GM21526 (cell line): ENCODE measurements around the gene TDRD9.
"Not testable (repeated sequence)": the region's sequence is repeated elsewhere in the genome, so short reads cannot be mapped to it uniquely, and the experiment has no call there.

Source experiments
- ATAC-seq: cut with Tn5 transposase; IDR thresholded peaks from one replicate; pipeline ENCODE4 v1.9.1; 2021; ENCODE audit warnings: moderate library complexity; ENCODE audit not compliant: unreplicated experiment, low FRiP score

Gene TDRD9

DNA sequence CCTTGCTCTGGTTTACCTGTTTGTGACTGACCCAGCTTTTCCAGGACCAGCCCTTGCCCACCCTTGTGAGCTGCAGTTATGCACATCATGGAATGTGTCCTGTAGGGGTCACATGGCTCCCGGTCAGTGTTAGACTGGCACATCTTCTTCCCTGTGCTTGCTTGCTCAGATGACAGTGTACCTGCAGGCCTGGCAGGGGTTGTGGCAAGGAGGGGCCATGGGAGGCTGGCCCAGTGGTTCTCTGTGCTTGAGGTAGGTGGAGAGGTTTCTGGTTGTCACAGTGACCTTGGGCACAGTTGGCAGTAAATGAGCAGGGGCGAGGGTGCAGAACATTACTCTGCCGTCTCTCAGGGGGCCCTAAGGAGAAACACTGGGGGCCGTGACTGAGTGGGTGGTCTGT lies 41.7 kb downstream of the TDRD9 start:
- no peak for ATAC-seq

DNA sequence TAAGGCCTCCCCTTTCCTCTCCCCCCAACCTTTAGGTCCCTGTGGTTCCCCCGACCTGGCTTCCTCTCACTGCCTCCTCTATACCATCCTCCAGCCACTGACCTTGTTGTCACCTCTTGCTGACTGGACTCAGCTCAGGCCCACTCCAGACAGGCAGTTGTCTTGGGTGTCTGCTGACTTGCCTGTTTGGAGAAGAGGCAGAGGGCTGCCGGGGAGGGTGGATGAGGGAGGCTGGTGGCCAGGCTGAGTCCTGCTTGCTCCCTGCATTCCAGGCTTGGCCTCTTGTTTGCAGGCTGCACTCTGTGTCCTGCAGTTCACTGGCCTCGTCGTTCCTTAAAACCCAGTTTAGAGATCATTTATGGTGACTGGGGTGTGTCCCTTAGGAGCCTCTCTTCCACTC lies 45.1 kb downstream of the TDRD9 start:
- no peak for ATAC-seq

DNA sequence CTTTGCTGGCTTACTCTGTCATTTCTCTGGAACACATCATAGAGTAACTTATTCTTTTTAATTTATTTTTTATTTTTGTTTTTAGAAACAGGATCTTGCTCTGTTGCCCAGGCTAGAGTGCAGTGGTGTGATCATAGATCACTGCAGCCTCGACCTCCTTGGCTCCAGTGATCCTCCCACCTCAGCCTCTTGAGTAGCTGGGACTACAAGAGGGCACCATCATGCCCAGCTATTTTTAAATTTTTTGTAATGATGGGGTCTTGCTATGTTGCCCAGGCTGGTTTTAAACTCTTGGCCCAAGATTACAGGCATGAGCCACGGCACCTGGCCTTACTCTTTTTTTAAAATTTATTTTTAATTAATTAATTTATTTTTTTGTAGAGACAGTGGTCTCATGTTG lies 46.3 kb downstream of the TDRD9 start:
- ATAC-seq, result no peak

DNA sequence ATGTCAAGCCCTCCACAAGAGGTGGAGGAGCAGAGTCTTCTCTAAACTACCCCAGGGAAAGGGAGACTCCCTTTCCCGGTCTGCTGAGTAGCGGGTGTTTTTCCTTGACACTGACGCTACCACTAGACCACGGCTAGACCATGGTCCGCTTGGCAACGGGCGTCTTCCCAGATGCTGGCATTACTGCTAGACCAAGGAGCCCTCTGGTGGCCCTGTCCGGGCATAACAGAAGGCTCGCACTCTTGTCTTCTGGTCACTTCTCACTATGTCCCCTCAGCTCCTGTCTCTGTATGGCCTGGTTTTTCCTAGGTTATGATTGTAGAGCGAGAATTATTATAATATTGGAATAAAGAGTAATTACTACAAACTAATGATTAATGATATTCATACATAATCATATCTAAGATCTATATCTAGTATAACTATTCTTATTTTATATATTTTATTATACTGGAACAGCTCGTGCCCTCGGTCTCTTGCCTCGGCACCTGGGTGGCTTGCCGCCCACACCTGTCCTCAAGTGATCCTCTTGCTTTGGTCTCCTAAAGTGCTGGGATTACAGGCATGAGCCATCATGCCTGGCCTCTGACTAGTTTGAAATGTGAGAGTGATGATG lies 52.5 kb downstream of the TDRD9 start:
- not testable (repeated sequence) for ATAC-seq

DNA sequence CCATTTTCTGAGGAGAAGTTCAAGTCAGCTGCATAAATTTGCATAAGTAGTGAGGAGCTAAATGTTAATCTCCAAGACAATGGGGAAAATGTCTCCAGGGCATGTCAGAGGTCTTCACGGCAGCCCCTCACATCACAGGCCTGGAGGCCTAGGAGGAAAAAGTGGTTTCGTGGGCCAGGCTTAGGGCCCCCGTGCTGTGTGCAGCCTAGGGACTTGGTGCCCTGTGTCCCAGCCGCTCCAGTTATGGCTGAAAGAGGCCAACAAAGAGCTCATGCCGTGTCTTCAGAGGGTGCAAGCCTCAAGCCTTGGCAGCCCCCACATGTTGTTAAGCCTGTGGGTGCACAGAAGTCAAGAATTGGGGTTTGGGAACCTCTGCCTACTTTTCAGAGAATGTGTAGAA lies 55.9 kb downstream of the TDRD9 start:
- ATAC-seq, result no peak

DNA sequence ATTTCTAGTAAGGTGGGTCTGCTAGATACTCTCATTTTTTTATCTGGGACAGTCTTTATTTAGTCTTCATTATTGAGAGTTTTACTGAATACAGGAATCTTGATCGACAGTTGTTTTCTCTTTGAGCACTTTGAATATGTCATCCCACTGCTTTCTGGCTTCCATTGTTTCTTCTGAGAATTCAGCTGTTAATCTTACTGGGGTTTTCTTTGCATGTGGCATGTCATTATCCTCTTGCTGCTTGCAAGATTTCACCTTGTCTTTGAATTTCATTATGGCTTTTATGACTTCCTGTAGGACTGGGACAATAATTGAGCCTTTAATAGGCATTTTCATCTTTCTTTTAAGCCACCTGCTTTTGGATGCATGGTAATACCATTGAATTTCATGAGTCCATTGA lies 60.8 kb downstream of the TDRD9 start:
- ATAC-seq, result no peak

DNA sequence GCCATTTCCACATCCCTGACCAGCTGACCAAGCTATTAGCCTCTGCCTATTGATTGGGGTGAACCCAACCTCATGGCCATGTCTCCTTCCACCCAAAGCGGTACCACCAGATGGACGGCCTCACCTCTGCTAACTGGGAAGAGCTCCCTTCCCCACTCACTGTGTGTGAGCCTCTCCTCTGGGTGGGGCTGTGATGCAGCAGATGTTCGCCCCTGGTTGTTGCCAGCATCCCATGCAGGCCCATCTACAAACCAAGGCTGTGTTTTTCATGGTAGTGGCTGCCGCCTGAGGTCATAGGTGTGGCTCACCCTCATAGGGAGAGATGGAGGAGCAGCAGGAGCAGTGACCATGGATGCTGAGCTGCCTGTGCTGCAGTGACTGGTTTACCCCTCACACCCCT lies 61.7 kb downstream of the TDRD9 start:
- ATAC-seq, result no peak

DNA sequence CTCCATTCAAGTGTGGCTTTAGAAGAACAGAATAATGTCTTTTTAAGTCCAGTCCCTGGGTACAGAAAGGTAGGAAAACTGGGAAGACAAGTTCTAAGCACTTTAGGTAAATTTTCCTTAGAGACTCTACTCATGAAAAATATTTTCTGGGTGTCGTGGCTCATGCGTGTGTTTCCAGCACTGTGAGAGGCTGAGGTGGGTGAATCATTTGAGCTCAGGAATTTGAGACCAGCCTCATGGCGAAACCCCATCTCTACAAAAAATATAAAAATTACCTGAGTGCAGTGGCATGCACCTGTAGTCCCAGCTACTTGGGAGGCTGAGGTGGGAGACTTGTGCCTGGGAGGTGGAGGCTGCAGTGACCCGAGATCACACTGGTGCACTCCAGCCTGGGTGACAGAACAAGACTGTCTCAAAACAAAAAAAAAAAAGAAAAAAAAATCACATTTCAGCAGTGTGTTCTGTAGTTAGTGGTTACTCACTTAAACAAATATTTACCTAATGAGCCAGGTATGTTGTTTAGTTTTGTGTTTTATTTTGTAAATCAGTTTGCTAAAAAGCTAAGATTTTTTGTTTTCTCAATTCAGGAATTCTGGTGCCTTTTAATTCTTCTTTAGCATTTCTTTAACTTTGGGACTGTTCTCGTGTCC lies 66.4 kb downstream of the TDRD9 start:
- ATAC-seq, result no peak

DNA sequence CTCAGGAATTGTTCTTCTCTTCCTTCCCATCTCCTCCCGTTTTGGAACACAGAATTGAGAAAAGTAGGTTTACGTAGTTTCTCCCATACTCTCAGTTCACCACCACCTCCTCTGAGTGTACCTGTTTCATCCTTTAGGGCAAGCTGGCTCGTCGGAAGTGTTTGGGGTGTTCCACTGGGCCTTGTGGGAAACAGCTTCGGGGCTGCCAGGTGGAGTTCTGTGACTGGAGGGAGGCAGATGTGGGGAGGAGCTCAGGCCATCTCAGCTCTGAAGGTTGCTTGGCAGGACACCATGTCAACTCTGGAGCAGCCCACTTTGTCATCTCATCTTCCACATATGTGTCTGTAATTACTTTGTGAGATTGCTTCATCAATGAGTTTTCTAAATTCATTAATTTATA lies 67.6 kb downstream of the TDRD9 start:
- no peak for ATAC-seq

DNA sequence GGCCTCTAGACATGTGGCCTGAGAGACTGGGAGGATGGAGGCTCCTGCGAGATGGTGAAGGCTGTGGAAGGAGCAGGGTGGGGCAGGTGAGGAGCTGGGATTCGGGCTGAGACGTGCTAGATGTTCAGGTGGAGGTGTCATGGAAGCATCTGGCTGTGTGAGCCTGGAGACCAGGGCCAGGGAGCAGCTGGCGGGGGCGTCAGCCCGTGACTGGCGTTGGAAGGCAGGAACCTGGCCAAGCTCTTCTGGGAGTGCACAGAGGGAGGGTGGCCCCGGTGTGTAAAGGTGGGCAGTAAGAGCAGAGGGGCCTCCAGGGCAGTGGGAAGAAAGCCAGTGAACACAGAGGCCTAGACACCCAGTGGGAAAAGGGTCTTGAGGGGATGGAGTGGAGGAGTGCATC lies 69.1 kb downstream of the TDRD9 start:
- no peak for ATAC-seq

DNA sequence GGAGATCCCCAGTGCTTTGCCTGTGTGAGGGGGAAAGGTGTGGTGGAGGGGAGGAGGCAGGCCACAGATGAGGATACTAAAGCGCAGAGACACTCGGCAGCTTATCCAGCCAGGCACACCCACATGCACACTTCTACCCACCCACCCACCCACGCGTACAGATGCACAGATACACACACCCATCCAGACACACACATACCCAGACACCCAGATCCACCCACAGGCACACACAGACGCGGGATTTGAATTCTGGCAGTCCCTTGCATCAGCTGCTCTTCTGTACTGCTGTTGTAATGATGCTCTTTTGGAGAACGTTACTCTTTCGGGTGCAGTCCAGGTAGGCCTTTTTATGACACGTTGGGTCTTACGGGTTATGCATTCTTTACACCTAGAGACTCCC lies 69.8 kb downstream of the TDRD9 start:
- ATAC-seq, result no peak

DNA sequence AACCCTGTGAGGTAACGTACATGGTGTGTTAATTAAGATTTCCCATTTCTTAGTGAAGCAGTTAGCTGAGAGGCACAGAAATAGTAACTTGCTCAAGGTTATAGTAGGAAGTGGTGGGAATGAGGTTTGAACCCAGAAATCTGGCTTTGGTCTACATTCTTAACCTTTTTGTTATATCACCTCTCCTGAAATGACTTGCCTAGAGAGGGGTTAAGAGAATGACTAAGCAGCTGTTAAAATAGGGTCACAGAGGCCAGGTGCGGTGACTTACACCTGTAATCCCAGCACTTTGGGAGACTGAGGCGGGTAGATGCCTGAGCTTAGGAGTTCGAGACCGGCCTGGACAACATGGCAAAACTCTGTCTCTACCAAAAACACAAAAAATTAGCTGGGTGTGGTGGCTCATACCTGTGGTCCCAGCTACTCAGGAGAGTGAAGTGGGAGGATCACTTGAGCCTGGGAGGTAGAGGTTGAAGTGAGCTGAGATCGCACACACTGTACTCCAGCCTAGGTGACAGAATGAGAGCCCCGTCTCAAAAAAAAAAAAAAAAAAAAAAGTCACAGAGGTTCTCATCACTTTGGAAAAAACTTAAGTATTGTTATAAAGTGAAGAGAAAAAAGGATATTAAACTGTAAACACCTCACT lies 71.7 kb downstream of the TDRD9 start:
- no peak for ATAC-seq

DNA sequence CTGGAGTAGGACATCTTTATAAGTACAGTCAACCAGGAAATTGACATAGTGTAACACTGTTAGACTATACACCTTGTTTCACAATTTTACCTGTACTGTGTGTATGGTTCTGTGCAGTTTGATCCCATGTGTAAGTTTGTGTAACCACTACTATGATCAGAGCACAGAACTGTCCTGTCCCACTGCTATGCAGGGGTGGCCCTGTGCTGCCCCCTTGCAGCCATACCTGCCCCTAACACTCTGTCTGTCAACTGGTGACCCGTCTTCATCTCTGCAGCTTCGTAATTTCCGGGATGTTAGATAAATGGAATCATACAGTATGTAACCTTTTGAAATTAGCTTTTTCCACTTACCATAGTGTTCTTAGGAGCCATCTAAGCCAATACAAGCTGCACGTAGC lies 72.7 kb downstream of the TDRD9 start:
- no peak for ATAC-seq

DNA sequence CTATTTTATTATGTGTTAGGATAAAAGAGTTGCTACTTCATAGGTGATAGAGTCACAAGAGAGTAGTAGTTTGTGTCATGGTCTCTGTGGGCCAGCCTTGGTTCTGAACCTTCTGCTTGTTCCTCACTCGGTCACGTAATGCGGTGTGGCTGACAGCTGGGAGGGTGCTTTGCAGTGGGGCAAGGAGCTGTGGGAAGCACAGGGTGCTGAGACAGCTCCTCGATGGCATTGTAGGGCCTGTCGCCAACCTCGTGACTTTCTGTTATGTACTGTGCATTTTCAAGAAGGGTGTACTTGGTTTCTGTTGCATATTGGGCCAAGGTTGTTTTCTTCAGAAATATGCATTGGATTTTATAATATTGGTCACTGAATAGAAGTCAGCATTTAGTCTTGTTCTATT lies 75.4 kb downstream of the TDRD9 start:
- no peak for ATAC-seq

DNA sequence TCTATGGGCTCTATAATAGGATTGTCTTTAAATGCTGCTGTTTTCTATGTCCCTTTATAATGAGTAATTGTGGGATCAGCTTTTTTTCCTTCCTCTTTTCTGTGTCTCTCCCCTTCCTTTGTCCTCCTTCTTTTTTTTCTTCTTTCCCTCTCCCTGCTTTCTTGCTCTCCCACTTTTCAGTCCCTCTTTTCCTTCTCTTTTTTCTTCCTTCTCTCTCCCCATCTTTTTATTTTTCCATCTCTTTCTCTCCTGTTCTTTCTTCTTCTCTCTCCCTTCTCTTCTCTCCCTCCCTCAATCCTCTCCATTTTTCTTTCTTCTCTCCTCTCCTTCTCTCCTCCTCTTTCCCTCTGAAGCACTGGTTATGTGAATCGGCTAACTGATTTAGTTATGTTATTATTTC lies 76.6 kb downstream of the TDRD9 start:
- no peak for ATAC-seq

DNA sequence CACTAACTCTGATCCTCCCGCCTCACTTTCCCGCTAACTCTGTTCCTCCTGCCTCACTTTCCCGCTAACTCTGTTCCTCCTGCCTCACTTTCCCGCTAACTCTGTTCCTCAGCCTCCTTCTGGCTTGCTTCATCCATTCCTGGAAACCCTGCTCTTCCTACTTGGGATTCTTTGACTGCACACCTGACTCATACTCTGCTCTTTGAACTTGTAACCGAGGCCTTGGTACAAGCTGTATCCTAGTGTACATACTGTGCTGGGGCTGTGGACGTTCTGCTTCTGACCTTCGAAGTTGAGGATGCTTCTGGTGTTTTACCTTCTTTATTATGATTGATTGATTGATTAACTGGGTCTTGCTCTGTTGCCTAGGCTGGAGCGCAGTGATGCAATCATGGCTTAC lies 77.2 kb downstream of the TDRD9 start:
- no peak for ATAC-seq

DNA sequence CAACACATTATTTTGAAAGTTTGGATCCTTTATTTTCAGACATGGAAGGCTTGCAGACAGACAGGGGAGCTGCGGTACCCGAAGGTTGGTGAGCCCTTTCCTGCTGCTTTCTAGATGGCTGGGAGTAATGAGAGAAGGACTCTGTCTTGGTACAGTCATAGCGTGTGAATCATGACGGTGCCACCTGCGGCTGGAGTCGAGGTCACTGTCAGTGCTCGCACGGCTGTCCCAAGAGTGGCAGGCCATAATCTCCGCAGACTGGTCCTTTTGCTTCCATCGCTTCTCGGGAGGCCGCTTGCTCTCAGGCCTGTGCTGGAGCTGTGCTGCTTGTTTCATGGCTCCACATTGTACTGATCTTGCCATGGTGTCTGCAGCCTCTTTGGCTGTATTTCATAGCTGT lies 78.9 kb downstream of the TDRD9 start:
- ATAC-seq, result no peak

DNA sequence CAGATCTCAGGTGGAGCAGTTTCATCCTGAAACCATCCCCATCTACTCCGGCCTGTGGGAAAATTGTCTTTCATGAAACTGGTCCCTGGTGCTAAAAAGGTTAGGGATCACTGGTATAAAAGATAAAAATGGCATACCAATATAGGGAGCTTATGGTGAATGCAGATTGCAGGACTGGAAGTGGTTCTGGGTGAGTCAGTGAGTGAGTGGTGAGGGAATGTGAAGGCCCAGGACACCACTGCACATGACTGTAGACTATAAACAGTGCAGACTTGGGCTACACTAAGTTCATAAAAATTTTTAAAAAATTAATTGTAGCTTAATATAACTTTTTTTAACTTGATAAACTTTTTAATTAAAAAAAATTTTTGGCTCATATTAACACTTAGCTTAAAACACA lies 81.0 kb downstream of the TDRD9 start:
- ATAC-seq, result no peak

DNA sequence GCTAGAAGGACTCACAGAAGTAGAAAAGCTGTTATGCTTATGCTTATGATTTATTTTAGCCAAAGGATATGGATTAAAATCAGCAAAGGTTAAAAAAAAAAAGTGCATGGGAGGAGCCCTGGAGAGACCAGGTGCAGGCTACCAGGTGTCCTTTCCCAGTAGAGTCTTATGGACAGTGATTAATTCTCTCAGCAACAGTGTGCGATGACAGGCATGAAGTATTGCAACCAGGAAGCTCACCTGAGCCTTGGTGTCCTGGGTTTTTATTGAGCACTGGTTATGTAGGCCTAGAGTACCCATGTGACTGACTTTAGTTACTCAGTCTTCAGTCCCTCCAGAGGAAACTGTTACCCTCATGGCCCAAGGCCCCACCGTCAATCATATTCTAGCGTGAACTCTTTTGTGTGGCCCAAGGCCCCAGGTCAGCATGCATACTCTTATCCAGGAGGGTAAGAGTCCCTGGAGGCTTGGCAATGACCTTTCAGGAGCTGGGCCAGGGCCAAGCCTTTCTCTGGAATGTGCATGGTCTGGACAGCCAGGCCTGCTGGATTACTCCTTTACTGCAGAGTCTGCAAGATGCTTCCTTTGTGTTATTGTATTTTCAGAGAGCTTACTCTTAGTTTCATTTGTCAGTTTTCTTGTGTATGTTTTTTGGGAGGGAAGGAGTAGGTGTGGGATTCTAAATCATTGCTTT lies 83.7 kb downstream of the TDRD9 start:
- ATAC-seq, result no peak

DNA sequence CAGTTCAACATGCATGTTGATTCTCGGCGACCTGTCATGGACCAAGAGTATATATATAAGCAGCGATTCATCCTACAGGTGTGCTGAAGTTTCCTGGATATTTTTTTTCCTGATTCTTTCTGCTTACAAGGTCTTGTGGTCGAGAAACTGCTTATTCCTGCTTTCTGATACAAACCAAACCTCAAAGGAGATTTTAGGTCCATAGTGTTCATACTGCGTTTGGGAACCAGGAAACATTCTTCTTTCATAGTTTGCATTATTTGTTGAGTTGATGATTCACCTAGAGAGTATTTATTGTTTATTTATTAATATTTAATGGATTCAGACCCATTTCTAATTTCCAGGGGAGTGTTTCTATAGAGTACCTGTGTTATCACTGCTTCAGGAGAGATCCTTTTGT lies 86.5 kb downstream of the TDRD9 start:
- no peak for ATAC-seq

DNA sequence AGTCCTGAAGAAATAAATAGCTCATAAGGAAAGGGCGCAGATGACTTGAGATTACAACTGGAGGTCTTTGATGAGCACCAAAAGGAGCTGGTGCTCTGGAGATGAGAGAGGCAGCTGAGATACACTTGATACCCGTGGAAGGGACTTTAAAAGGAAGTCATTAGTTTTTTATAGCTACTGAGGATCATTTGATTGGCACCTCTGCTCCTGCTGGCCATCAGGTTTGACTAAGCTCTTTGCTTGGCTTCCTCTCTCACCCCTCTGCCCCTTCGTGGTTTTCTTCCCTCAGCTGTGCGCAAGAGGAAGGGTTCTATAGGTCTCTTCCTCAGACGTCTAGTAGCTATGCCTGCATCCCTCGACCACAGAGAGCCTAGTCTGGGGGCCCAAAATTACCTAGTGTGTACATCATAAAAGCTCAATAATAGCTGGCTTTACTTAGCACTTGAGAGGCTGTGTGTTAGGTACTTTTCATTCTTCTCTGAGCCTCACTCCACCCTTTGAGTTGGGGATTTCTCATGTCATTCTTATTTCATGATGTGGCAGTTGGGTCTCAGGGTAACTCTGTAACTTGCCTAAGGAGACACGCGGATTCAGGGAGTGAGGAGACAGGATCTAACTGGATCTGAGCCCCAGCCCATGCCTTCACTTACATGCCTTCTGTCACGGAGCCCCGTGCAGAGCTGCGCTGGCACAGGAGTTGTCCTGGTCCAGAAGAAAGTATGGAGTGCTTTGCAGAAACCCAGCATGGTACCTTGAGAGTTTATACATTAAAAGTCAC lies 88.8 kb downstream of the TDRD9 start:
- ATAC-seq, result no peak
